Muscle layer of colon (tissue), 2 donors: Measurements from ENCODE around the gene CPSF7.

Source experiments
- H3K27ac ChIP-seq: one replicate; pipeline ENCODE4 v1.7.0; 2013; ENCODE audit warnings: low read depth, mild to moderate bottlenecking, low read length, moderate library complexity
- H3K27me3 ChIP-seq, 2 donors: one replicate each; pipeline ENCODE4 v1.7.0; 2013; ENCODE audit warnings: low read length in 2 of 2, mild to moderate bottlenecking in 2 of 2; ENCODE audit not compliant: insufficient read depth in 2 of 2, control insufficient read depth in 1 of 2
- H3K36me3 ChIP-seq: one replicate; pipeline ENCODE4 v1.7.0; 2013; ENCODE audit warnings: mild to moderate bottlenecking, low read length; ENCODE audit not compliant: insufficient read depth
- H3K4me1 ChIP-seq: one replicate; pipeline ENCODE4 v1.7.0; 2013; ENCODE audit warnings: mild to moderate bottlenecking, low read length; ENCODE audit not compliant: insufficient read depth
- H3K4me3 ChIP-seq, 2 donors: one replicate each; pipeline ENCODE4 v1.7.0; 2013; ENCODE audit warnings: low read length in 2 of 2, low read depth in 1 of 2, mild to moderate bottlenecking in 1 of 2, moderate library complexity in 1 of 2
- H3K9ac ChIP-seq: one replicate; pipeline ENCODE4 v1.7.0; 2013; ENCODE audit warnings: low read length
- H3K9me3 ChIP-seq: one replicate; pipeline ENCODE4 v1.7.0; 2013; ENCODE audit warnings: mild to moderate bottlenecking, low read length
- donor health status: abdominal sarcoma.
- donor health status: Adenocarcinoma of cecum.

The CPSF7 gene

GRCh38 chr11:61362542-61362875, 67.3 kb downstream of the CPSF7 start:
- Histone ChIP-seq H3K9me3 (no peaks in the 10 kb centered on the region), H3K9ac (peak overlapping the region; percentile 93), H3K4me1 (peaks cover 25% of the 10 kb centered on the region), H3K27me3 (no peaks in the 10 kb centered on the region), H3K36me3 (peaks cover 32% of the 10 kb centered on the region), H3K4me3 (peak overlapping the region; percentile 61 to 100), H3K27ac (peak overlapping the region; percentile 95)

DNA sequence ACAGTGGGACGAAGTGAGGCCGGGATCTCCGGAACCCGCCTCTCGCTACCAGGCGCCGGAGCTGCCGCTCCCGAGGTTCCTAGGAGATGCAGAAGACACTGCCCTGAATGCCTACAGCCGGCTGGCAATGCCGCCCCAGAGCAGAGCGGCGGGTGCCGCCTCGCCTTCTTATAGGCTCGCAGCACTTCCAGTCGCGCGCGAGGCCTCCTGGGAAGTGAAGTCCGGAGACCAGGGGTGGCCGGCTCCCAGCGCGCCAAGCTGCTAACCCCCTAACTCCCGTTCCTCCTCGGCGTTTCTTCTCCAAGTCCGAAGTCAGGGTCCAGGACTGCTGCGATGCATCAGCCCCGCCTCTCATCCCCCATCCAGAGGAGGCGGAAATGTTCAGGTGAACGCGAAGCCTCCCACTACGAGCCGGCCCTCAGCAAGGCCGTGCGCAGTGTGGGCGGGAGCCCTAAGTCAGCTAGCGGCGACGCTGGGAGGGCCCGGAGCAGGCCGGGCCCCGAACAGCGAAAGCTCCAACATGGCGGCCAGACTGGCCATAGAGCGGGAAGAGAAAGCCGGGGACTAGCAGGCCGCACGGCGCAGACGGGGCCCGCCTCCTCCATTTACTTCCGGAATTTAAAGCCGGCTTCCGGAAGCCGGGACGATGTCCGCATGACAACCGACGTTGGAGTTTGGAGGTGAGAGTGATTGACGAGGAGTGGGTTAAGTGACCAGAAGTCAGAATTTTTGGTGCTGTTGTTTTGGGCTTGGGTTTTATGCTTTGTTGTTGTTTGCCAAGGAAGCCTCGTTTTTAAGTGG, 67.8 kb downstream of the CPSF7 start, which contains the start of the genes CYB561A3 and TMEM138:
Gene CYB561A3, minus strand, starts transcription at position 142 of the 801 bp plus-strand sequence. CDS start 5,169 bp downstream, outside the sequence.
Gene TMEM138, plus strand, starts transcription at position 634 of the 801 bp plus-strand sequence. CDS start 2,017 bp downstream, outside the sequence.
- H3K36me3 ChIP-seq = peaks cover 27% of the 10 kb centered on the region
- peak within 1 kb of the TSS; percentile 95 for H3K27ac ChIP-seq
- peak within 1 kb of the TSS; percentile 93 for H3K9ac ChIP-seq
- peaks cover 25% of the 10 kb centered on the region for H3K4me1 ChIP-seq
- H3K4me3 ChIP-seq = peak within 1 kb of the TSS; percentile 61 to 100
- H3K9me3 ChIP-seq = no peaks in the 10 kb centered on the region
- H3K27me3 ChIP-seq = no peaks in the 10 kb centered on the region

GRCh38 chr11:61361237-61361740, 68.5 kb downstream of the CPSF7 start:
- Histone ChIP-seq H3K36me3 (peaks cover 20% of the 10 kb centered on the region), H3K4me1 (peaks cover 25% of the 10 kb centered on the region), H3K27me3 (no peaks in the 10 kb centered on the region), H3K4me3 (peak overlapping the region; percentile 61 to 100), H3K27ac (peak overlapping the region; percentile 95), H3K9ac (peak overlapping the region; percentile 93), H3K9me3 (no peaks in the 10 kb centered on the region)

DNA sequence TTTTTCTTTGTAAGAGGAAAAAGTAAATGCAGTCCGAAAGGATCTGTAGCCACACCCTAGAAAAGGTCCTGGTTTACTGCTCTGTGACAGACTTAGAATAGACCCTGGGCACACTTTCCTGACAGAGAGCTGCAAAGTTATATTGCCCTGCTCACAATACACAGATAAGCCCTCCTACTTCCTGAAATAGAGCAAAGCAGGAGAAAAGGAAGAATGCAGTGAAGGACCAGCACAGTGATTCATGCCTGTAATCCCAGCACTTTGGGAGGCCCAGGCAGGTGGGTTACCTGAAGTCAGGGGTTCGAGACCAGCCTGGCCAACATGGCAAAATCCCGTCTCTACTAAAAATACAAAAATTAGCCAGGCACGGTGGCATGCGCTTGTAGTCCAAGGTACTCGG, 70.3 kb downstream of the CPSF7 start:
- Histone ChIP-seq H3K27me3 (no peaks in the 10 kb centered on the region), H3K36me3 (peaks cover 7% of the 10 kb centered on the region), H3K9me3 (no peaks in the 10 kb centered on the region), H3K9ac (no peak overlapping the region), H3K27ac (no peak overlapping the region), H3K4me3 (no peak overlapping the region), H3K4me1 (peaks cover 25% of the 10 kb centered on the region)

DNA sequence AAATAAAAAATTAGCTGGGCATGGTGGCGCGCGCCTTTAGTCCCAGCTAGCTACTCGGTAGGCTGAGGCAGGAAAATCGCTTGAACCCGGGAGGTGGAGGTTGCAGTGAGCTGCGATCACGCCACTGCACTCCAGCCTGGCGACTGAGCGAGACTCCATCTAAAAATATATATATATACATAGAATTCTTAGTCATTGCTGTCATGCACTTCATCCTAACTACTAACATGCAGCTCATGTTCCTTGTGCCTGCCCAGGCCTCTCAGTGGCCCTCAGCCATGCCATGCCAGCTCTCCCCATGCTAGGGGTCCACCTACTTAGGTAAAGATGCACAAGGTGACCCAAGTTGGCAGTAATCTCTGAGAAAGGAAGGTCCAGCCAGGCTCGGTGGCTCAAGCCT, 71.2 kb downstream of the CPSF7 start:
- no peaks in the 10 kb centered on the region for H3K27me3 ChIP-seq
- H3K4me3 ChIP-seq = no peak overlapping the region
- H3K27ac ChIP-seq = no peak overlapping the region
- H3K36me3 ChIP-seq = peaks cover 6% of the 10 kb centered on the region
- peaks cover 24% of the 10 kb centered on the region for H3K4me1 ChIP-seq
- no peak overlapping the region for H3K9ac ChIP-seq
- H3K9me3 ChIP-seq = no peaks in the 10 kb centered on the region

DNA sequence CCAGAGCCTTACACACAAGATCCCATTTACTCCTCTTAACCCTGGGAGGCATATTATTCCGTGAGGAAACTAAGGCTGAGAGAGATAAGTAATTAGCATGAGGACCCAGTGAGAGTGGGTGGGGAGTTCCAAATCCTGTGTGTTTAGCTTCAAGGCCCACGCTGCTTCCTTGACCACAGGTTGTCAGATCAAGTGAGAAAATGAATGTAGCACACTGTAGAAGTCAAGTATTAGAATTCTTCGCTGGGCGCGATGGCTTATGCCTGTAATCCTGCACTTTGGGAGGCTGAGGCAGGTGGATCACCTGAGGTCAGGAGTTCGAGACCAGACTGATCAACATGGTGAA, 71.9 kb downstream of the CPSF7 start:
- Histone ChIP-seq H3K36me3 (peaks cover 13% of the 10 kb centered on the region), H3K27ac (no peak overlapping the region), H3K4me1 (peaks cover 17% of the 10 kb centered on the region), H3K9ac (no peak overlapping the region), H3K9me3 (no peaks in the 10 kb centered on the region), H3K4me3 (no peak overlapping the region), H3K27me3 (no peaks in the 10 kb centered on the region)

DNA sequence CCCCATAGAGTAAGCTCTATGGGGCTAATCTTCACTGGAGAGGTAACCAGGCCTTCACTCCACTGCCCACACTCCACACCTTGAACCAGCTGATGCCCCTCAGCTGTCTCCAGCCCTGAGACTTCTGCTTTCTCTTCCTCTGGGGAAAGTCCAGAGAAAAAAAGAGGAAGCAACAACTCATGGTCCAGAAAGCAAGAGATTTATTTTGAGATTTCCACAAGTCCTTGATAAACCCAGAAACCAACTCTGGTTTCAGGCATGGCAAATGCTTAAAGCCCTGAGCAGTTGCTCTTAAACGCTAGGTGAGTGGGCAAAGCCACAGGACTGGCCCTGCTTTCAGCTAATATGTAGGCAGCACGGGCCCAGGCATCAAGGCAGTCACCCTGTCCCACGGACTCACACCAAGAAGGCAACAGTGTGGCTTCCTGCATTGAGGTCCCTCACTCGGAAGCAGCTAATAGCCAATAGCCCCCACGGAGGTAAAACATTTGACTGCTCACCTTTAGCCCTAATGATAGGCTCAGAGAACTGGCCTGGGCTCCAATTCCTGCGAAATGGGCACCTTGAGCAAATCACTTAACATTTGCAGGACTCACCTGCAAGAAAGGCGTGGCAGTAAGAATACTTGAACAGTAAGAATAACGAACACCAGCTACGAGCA, 72.4 kb downstream of the CPSF7 start:
- Histone ChIP-seq H3K9ac (no peak overlapping the region), H3K9me3 (no peaks in the 10 kb centered on the region), H3K4me3 (no peak overlapping the region), H3K36me3 (peaks cover 18% of the 10 kb centered on the region), H3K4me1 (peaks cover 12% of the 10 kb centered on the region), H3K27me3 (no peaks in the 10 kb centered on the region), H3K27ac (no peak overlapping the region)

DNA sequence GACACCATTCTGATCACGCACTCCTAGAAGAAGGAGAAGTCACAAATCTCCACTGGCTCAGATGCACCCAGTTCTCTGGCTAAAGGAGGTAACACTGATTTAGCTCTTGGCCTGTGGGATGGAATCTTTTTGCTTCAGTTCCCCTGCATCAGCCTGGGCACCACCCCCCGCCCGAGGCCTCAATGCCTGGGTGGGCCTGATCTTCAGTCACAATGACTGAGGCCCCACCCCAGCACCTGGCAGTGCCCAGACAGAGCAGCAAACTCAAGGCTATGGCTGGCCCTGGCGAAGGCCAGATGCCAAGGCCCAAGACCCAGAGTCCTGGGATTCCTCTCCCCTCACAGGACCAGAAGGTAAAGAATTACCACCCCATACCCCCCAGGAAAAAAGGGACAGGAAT, 73.1 kb downstream of the CPSF7 start:
- Histone ChIP-seq H3K36me3 (peaks cover 24% of the 10 kb centered on the region), H3K27ac (no peak overlapping the region), H3K9ac (no peak overlapping the region), H3K9me3 (no peaks in the 10 kb centered on the region), H3K4me3 (no peak overlapping the region), H3K27me3 (no peaks in the 10 kb centered on the region), H3K4me1 (peaks cover 12% of the 10 kb centered on the region)

DNA sequence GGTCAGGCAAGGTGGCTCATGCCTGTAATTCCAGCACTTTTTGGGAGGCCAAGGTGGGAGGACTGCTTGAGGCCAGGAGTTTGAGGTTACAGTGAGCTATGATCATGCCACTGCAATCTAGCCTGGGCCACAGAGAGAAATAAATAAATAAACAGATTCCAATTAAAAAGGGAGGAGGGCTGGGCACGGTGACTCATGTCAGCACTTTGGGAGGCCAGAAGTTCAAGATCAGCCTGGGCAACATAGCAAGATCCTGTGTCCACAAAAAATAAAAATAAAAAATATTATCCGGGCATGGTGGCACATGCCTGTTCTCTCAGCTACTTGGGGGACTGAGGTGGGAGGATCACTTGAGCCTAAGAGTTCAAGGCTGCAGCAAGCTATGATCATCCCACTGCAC, 75.6 kb downstream of the CPSF7 start:
- H3K36me3 ChIP-seq = peaks cover 32% of the 10 kb centered on the region
- H3K9ac ChIP-seq = no peak overlapping the region
- H3K4me3 ChIP-seq = no peak overlapping the region
- H3K27ac ChIP-seq = no peak overlapping the region
- no peaks in the 10 kb centered on the region for H3K4me1 ChIP-seq
- H3K27me3 ChIP-seq = no peaks in the 10 kb centered on the region
- no peaks in the 10 kb centered on the region for H3K9me3 ChIP-seq

- H3K27me3 ChIP-seq = no peaks in the 10 kb centered on the region
- H3K9ac ChIP-seq = no peak overlapping the region
- no peaks in the 10 kb centered on the region for H3K4me1 ChIP-seq
- peaks cover 40% of the 10 kb centered on the region for H3K36me3 ChIP-seq
- no peaks in the 10 kb centered on the region for H3K9me3 ChIP-seq
- no peak overlapping the region for H3K4me3 ChIP-seq
- H3K27ac ChIP-seq = no peak overlapping the region
Measured at GRCh38 chr11:61353131-61354067, 76.4 kb downstream of the CPSF7 start.
